GDM1 (cell line): ENCODE results near the gene ZMYND11.
"Not testable (repeated sequence)": the region's sequence is repeated elsewhere in the genome, so short reads cannot be mapped to it uniquely, and the experiment has no call there.

Experiments
- DNase-seq: peaks from one replicate; lab custom pipeline; 2025; lab: John Stamatoyannopoulos, UW

Gene ZMYND11

DNA sequence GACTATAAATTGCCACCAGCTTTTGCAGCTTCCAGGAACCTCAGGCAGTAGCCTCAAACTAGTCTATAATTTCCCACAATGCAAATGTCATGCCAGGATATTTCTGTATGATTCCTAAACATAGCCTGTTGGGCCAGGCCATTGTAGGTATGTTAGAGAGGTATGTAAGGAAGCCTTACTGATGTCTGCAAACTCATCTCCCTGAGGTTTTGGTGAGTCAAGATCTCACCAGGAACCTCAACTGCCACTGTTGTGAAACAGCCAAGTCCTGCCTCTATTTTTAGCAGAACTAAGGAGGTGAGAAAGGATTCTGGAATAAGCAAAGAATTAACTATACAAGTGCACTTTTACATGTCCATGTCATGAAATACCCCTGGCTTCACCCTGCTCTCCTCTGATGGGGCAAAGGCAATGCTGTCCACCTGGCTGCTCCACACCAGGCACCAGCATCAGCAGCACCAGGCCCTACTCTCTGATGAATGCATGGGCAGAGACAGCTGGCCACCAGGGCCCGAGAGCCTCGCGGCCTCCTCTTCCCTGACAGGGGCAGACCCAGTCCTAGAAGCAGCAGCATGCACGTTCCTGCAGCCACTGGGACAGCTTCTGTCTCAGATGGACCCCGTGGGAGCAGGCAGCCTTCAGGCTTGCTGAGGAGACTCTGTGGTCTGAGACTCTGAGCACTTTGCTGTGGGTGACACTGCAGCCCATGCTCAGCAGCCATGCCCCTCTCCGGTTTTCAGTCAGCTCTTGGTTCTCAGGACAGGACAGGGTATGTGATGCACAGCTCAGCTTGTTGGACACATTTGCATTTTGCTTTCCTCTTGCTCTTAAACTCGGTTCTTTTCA, 147.3 kb downstream of the ZMYND11 start:
- DNase-seq, result no peak

DNA sequence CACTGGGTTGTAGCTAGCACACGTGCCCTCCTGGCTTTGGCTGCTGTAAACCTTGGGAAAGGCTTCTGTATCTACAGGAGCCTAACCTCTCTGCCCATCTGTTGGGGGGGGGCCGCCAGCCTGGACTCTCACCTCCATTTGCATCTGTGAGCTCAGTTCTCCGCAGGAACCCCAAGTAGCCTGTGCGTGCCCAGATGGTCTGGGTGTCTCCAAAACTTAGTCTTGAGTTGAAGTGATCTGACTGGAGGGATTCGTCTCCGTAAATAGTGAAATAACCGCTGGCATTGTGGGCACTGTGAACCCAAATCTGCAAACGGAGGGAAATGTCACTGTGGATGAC, 147.9 kb downstream of the ZMYND11 start:
- DNase-seq, result no peak

DNA sequence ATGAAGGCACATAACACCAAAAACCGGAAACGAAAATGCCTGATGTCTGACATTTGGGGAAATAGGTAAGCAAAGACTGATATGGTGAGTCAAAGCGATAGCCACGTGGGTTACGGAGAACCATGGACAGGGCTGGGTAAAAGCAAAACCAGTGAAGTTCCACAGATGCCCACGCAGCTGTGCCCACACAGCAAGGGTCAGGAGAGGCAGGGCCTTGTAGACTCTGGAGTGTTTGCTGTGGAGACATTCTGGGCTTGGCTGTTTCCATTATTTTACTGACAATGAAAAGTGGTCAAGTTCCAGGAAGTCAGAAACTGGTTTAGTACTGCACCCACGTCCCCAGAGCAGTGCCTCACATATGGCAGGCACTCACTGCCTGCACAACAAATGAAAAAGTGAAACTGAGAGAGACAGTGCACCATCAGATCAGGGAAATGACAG, 148.7 kb downstream of the ZMYND11 start:
- no peak for DNase-seq

DNA sequence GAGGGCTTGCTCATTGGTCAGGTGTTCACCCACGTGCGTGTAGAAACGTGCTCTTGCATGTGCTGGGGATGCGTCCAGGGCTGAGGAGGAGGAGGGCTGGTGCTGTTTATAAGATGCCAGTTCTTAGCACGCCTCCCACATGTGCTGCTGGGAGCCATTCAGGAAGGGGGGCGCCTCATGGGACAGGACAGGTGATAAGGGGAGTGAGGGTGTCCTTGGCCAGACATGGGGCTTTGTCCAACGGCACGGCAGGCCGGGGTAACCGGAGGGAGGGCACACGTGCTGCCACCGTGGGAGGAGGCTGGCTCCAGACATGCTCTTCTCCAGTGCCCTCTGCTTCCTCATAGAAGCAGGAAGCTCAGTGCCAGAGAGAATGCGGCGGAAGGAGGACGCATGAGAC, 150.0 kb downstream of the ZMYND11 start:
- DNase-seq, result no peak

DNA sequence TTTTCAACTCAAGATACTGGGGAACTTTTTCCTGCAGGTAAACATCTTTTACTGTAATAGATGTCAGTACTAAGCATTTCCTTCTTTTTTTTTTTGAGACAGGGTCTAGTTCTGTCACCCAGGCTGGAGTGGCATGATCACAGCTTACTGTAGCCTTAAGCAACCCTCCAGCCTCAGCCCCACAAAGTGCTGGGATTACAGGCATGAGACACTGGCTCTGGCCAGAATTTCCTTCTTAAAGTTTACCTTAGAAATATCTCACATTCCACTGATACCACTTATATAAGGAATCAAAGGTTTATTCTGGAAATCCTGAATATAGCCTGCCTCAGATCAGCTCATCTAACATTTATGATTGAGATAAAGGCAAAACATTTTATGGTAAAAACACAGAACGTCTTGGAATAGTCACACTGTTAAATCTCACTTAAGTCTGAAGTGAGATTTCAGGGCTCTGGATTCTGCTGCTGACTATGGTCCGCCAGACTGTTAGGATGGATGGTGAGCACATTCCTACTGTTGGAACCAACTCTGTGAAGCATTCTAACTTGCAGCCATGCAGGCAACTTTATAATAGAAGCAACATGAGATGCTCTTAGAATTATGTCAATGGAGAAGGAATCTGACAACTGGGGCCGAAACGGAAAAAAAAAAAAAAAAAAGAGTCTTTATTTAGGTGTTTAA, 151.9 kb downstream of the ZMYND11 start:
- DNase-seq, result no peak

DNA sequence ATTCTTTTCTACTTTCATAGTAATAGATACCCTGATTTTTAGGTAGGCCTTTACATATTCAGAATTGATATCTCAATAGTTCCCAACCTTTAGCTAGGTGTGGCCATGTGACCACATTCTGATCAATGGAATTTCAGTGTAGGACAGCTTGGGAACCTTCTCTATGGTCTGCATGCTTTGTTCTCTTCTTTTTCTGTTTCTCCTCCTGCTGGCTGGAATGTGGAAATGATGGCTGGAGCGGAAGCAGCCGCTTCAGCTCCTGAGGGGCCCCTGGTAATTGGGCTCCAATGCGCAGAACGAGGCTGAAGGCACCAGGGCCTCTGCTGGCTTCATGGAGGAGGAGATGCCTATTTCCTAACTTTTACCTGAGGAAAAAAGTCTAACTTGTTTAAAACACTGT, 152.6 kb downstream of the ZMYND11 start:
- DNase-seq, result no peak

DNA sequence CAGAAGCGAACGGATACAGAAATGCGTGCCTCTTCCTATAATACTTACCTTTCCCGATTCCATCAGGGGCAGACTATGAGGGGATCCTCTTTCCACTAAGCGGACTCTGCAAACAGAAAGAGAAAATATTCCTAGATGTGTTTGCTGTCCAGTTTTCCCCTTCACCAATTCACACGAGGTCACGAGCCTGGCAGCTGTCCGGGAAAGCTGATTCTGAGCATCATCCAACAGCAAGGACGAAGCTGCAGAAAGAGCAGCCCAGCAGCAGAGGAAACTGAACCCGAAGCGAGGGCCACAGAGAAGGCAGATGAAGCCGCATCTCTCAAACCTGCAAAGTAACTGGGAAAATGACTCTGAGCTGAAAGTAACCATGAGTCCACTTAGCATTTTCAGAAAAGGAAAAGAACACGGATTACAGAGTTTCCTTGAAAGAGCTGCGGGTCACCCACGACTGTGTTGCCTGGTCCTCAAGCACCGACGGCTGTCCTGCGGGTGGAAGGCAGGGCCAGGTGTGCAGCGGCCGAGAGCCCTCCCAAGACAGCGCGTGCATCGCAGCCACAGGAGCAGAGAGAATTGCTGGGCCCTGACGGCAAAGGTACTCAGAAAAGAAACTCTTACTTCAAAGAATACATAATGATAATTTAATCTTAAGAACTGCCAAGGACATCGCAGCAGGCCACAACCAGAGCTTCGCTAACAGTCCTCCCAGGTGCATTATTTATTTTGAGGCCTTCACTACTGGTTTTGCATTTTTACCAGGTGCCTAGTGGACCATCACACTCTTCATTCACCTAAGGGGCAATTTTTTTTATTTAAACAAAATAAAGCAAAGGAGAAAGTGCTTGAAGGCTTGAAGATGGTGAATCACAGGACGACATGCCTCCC, 153.3 kb downstream of the ZMYND11 start:
- no peak for DNase-seq

DNA sequence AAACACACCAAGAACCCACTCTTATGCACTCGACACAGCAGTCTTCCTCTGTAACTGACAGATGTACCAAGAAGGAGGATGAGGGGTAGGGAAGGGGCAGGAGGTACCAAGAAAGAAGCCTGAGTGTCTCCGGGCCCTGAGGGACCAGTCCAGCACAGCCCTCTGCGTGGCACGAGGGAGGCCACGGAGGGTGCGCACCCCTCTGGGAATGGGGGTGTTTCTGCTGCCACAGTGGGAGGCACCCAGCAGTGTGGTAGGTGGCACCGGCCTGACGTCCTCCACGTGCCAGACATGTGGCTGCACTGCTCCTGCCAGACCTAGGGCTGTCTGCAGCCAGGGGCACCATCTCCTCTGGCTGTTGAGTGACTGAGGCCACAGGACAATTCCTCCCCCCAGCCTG, 154.3 kb downstream of the ZMYND11 start:
- DNase-seq, result no peak

DNA sequence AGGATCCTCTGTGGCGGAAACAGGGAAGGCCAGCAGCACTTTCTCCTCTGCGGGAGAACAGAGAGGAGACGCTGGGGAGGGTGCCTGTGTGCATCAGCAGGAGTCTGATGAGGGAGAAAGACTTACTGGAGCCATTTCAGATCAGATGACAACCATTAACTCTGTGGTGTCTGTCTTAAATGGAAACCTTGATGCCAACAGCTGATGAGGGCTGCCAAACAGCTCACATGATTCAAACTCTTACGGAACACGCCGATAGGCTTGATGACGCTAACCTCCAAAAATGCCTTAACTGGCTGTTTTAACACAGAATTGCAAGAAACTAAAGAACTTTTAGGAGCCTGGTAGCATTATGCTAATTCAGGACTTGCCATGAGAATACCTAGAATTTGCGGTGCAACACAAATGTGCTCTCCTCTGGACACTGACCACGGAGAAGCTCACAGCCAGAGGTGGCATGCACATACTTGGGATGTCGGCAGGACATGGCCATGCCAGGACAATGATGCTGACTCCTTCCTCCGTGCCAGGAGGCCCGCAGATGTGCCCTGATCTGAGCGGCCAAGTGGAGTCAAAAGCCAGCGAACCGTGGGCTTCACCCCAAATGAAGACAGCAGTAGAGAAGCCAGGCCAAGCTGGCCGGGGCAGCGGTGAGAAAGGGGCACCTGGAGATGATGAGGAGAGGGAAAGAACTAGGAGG, 154.9 kb downstream of the ZMYND11 start:
- DNase-seq, result no peak

DNA sequence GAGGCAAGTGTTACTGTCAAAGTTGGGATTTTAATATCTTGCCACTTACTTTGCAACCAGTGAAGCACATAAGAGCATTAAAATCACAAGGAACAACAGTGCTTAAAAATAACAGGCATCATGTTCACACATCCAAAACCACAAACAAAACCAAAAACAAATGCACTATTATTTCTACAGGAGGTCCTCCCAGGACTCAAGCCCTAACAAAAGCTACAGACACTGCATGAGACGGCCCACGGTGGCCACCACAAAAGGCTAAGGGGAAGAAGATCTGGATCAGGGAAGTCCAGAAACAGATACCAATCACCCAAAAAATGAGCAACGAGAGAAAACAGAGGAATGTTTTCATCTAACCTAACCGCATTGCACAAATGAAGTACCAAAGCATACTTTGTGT, 158.4 kb downstream of the ZMYND11 start:
- no peak for DNase-seq

DNA sequence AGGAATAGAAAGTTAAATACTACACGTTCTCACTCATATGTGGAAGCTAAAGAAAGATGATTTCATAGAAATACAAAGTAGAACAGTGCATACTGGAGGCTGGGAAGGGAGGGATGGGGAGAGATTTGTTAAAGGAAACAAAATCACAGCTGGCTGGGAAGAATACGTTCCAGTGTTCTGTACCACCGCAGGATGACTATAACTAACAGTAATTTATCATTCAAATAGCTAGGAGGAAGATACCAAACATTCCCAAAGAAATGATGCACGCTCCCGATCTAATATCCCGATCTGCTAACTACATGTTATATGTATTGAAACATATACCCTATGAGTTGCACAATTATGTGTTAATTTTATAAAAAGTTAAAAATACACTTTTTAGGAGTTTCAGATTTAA, 162.3 kb downstream of the ZMYND11 start:
- DNase-seq, result no peak

DNA sequence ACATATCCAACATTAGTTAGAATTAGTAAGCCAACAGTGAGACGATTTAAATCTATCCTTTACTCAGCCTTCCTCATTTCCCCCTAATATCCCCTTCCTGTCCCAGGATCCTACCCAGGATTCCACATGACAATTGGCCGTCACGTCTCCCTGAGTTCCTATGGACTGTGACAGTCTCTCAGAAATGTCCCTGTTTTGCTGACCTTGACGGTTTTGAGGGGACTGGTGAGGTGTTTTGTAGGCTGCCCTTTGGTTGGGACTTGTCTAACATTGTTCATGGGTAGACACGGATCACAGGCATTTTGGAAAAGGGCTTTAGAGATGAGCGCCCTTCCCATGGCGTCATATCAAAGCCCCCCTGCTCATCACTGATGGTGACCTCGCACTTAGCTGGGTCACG, 162.8 kb downstream of the ZMYND11 start:
- DNase-seq, result no peak

DNA sequence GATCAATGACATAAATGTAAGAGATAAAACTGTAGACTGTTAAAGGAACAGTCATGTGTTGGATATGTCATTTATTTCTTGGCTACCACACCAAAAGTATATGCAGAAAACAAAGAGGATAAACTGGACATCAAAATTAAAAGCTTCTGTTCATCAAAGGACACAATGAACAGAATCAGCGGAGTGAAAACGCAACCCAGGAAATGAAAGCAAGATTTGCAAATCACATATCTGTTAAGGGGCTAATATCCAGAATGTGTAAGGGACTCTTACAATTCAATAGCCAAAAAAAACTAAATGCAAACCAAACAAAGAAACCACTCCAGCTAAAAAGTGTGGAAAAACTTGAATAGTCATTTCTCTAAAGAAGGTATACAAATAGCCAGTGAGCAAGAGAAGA, 164.3 kb downstream of the ZMYND11 start:
- DNase-seq, result no peak

DNA sequence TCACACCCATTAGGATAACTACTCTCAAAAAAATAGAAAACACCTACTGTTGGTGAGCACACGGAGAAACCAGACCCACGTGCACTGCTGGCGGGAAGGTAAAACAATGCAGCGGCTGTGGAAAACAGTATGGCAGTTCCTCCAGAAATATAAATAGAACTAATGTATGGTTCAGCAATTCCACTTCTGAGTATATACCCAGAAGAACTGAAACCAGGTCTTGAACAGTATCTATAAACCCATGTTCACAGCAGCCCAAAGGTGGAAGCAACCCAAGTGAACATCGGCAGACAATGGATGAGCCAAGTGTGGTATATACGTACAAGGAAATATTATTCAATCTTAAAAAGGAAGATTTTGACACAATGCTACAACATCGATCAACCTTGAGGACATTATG, 164.7 kb downstream of the ZMYND11 start:
- DNase-seq, result no peak

DNA sequence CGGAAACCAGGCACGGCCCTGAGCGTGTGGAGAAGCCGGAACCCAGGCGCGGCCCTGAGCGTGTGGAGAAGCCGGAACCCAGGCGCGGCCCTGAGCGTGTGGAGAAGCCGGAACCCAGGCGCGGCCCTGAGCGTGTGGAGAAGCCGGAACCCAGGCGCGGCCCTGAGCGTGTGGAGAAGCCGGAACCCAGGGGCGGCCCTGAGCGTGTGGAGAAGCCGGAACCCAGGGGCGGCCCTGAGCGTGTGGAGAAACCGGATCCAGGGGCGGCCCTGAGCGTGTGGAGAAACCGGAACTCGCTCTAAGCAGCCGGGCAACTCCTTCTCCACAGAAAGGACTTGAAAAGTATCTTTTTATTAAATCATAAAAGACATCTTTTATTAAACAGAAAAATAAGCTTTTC, 165.3 kb downstream of the ZMYND11 start:
- DNase-seq, result not testable (repeated sequence)

DNA sequence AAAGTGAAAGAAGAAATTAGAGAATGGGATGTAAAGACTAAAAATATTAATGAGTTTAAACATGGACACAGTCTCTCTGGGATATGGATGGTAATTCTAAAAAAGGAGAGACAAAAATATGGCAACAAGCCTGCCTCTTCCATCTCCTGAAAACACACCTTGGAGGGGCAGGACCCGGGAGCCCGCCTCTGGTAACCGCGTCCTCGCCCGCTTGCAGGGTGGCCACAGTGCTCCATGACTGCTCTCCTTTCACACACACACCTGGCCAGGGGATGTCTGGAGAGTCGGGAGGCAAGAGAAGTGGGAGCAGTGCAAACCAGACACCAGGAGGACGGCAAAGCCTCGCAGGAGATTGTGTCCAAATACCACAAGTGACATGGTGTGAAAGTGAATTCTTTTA, 166.3 kb downstream of the ZMYND11 start:
- no peak for DNase-seq
